HG02610 (cell line): ENCODE measurements around the gene LIMCH1.

Experiments used
- ATAC-seq: cut with Tn5 transposase; IDR thresholded peaks from one replicate; pipeline ENCODE4 v1.9.1; 2021; ENCODE audit warnings: mild to moderate bottlenecking, moderate library complexity; ENCODE audit not compliant: unreplicated experiment

Gene LIMCH1

DNA sequence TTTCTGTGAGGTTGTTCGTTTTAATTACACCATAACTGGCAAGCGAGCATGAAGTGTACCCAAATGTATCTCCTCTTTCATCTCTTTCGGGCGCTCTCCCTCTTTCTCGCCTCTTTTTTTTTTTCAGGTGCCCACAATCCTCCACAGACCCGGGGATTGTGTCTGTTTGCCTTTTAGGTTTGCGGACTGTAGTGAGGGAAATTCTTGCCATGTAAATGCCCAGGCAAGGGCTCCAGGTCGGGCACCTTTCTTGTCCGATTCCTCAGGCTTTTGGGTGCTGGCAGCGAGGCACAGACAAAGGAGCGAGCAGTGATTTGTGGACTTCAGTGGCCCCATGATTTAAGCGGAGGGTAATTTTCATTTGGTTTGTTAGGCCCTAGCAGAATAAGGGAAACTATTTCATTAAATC lies 211.7 kb downstream of the LIMCH1 start:
- no peak for ATAC-seq
